ENCODE results near the gene GSN. TPM values are rescaled to one million over a fixed set of nuclear protein-coding genes. Genes with fewer than 3 reads are reported as not detected.

The GSN gene
- total and polyA plus RNA-seq, 2 of the 13 experiments (the other 11 are each of a cell fraction or from before 2014, with no cell fraction given), result 294 to 307 TPM

DNA sequence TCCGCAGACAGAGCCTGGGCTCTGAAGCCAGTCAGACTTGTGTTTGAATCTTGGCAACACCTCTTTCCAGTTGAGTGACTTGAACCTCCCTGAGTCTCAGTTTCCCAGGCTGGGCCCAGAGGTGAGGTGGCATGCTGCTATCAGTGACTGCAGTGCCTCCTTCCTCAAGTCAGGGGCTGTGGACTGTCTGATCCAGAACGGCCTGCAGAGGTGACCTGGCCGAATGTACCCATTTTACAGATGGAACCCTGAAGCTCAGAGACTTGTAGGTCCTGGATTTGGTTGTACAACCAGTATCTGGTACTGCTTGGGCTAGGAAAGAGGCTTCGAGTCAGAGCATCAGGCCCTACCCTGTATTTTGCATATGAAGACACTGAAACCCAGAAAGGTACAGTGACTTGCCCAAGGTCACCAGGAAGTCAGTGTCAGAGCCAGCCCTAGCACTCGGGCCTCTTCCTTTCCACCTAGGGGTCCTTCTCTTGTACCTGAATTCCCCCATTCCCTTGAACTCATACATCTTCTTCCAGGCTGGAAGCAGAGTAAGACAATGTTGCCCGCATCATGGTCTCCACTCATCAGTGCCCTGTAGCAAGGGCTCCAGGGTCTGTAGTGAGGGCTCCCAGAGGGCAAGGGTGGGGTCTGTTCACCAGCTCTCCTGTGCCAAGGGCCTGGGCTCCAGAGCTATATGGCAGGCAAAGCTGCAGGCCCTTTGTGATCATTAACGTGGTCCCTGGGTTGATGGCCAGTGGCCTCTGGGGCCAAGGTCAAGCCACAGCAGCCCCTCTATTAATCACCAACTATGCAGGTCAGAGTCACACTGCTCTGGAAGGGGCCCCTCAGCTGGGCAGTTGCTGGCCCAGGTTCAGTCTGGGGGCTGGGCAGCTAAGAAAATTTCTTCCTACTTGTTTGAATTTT, 28.5 kb downstream of the GSN start (continued):
- TF ChIP-seq, protein P1, sequence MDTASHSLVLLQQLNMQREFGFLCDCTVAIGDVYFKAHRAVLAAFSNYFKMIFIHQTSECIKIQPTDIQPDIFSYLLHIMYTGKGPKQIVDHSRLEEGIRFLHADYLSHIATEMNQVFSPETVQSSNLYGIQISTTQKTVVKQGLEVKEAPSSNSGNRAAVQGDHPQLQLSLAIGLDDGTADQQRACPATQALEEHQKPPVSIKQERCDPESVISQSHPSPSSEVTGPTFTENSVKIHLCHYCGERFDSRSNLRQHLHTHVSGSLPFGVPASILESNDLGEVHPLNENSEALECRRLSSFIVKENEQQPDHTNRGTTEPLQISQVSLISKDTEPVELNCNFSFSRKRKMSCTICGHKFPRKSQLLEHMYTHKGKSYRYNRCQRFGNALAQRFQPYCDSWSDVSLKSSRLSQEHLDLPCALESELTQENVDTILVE (CRISPR knock-in tag; IDR thresholded peaks at IDR 0.05), result peak; percentile 69; the same call in 1 of the 2 replicates
- TF ChIP-seq KMT2B (CRISPR knock-in tag; IDR thresholded peaks at IDR 0.05) (peak; percentile 66), MXI1 (IDR thresholded peaks at IDR 0.05; ENCODE audit: borderline replicate concordance, low read depth, low read length) (no peak; the same call in 2 of the 3 replicates), ZNF749 (CRISPR knock-in tag; IDR thresholded peaks at IDR 0.05; ENCODE audit: borderline replicate concordance) (no peak), KDM5A (IDR thresholded peaks at IDR 0.05; ENCODE audit: borderline replicate concordance, low read length) (no peak), IRF2 (CRISPR knock-in tag; IDR thresholded peaks at IDR 0.05) (peak; percentile 79; the same call in 1 of the 2 replicates), ETV5 (CRISPR knock-in tag; IDR thresholded peaks at IDR 0.05; ENCODE audit: borderline replicate concordance) (peak; percentile 61; the same call in 1 of the 2 replicates), KDM3A (CRISPR knock-in tag; IDR thresholded peaks at IDR 0.05; ENCODE audit: low read depth) (peak; percentile 85; the same call in 1 of the 2 replicates)
- TF ChIP-seq, protein P2, sequence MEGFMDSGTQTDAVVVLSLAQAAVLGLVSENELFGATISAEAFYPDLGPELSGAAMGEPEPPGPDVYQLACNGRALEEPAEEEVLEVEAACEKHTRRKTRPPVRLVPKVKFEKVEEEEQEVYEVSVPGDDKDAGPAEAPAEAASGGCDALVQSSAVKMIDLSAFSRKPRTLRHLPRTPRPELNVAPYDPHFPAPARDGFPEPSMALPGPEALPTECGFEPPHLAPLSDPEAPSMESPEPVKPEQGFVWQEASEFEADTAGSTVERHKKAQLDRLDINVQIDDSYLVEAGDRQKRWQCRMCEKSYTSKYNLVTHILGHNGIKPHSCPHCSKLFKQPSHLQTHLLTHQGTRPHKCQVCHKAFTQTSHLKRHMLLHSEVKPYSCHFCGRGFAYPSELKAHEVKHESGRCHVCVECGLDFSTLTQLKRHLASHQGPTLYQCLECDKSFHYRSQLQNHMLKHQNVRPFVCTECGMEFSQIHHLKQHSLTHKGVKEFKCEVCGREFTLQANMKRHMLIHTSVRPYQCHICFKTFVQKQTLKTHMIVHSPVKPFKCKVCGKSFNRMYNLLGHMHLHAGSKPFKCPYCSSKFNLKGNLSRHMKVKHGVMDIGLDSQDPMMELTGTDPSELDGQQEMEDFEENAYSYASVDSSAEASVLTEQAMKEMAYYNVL (CRISPR knock-in tag; IDR thresholded peaks at IDR 0.05; ENCODE audit: borderline replicate concordance), result peak; percentile 45; the same call in 1 of the 2 replicates

All from HepG2 (cell line).